NK-92 (cell line): ENCODE measurements around the gene ELL2.
"Not testable (repeated sequence)": the region's sequence is repeated elsewhere in the genome, so short reads cannot be mapped to it uniquely, and the experiment has no call there.

Experiments used
- DNase-seq: peaks from one replicate; lab custom pipeline; 2025; ENCODE audit not compliant: unreplicated experiment; lab: John Stamatoyannopoulos, UW

The ELL2 gene

DNA sequence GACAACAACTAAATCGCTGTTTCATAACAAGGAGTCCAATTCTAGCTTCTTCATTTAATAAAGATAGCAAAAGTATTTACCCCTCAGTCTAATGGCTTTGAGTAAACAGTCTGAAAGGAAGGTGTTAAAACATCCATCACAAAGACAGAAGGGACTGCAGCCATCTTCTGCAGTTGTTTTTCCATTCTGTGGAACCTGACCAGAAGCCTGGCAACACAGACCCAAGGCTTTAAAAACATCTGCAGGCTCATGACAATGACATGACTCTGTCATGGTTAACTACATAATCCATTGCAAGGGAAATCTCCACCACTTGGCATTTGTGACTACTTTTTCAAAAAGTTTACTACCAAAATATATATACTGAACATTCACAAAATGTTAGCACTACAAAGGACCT is 51.9 kb downstream of the ELL2 start:
- no peak for DNase-seq

DNA sequence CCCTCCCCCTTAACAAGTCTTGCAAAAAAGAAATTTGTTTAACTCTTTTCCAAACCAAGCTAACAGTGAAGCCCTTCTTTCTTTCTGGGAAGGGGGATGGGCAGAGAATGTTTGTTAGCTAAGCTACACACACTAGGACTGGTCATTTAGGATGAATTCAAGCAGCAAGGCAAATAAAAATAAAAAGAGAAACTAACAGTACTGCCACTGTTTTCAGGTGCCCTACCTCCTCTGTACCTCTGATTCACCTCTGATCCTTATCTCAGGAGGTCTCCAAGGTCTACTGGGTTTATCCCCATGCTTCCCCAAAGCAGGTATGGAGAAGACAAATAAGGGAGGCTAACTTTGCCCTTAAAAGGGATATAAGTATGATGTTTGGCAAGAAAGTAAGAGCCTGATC is 52.9 kb downstream of the ELL2 start:
- no peak for DNase-seq

DNA sequence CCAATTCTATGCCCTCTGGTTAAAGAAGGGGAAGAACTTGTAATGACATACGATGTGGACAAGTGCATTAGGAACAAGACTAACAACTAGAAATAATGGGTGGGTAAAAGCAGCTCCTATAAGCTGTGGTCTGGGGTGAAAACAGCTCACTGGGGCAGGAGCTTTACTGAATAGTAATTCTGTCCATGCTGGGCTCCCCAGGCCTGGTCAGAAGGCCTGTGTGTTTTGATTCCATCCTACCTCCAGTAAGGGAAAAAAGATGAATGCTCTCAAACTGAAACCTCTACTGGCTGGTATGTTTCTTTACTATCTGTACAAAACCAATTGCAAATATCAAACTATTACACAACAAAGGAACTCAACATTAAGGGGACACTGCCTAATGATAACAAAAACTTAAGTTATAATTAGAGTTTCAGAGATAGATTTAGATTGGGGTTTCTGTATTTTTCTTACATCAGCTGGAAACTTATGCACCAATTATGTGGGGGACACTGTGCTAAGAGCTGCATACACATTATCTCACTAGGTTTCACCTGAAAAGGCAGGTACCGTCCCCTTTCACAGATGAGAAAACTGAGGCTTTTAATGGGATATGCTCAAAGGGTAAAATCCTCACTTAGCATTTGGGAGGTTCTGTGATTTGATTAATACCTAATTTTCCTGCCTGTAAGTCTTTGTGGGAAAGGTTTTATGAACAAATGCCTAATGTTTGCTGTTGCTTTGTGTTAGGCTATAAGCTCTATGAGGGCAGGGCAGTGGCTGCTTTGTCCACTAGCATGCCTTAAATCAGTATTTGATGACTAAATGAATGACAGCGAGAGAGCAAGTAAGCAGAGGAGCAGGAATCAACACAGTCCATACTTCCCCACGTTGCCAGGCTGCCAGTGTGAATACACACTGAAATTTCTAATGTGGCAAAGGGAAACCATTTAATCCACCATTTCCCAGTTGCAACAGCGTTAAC is 53.6 kb downstream of the ELL2 start:
- no peak for DNase-seq

DNA sequence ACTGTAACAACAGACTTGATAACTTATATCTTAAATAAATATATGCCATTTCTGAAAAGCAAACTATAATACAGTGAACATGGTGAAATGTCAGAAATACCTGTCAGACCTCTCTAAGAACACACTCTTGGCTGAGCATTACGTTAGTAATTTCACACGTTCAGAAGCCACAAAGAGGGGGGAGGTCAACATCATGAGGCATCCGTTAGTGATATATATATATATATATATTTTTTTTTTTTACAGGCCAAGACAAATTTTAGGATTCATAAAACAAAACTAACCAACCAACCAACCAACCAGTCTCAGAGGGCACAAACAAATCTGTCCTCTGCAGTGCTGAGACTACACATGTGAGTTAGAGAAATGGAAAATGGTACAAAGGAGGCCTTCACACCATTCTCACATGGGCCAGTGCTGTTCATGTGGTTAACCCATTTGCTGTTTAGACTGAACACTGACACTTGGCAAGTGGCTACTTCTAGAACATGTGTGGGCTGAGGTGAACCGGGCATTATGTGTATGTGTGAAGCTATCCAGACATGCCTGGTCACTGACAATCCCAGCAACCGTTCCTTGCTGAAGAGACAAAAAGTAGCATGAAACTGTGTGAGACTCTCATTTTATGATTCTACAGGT is 54.5 kb downstream of the ELL2 start:
- DNase-seq, result no peak

DNA sequence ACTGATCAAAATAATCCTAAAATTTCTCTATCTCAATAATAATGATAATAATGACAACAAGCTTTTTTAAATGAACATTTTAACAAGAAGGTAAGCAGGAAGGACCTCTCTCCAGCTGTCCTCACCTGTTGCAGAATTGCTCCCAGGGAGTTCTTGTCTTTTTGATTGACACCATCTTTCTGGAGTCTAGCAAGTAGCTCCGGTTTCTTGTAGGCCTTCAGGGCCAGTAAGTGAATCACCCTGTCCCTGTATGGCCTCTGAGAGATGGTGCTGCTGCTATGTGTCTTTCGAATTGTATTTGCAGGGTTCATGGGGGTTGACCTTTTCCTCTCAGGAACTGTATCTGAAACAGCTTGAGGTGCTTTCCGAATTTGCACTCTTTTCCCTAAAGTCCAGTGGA is 55.3 kb downstream of the ELL2 start:
- not testable (repeated sequence) for DNase-seq

DNA sequence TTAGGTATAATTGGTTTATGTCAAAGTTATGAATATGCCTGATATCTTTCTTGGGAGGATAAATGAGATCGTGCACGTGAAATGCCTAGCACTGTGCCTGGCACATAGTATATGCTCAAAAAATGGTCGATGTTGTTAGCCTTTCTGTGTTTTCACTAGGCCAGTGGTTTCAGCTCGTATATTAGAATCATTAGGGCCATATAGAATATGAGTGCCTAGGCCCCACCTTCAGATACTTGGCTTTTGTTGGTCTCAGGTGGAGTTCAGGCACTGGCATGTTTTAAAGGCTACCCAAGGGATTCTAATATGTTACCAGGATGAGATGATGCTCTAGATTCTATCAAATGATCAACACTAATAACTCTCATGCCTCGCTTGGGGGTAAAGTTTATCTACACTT is 56.8 kb downstream of the ELL2 start:
- no peak for DNase-seq

DNA sequence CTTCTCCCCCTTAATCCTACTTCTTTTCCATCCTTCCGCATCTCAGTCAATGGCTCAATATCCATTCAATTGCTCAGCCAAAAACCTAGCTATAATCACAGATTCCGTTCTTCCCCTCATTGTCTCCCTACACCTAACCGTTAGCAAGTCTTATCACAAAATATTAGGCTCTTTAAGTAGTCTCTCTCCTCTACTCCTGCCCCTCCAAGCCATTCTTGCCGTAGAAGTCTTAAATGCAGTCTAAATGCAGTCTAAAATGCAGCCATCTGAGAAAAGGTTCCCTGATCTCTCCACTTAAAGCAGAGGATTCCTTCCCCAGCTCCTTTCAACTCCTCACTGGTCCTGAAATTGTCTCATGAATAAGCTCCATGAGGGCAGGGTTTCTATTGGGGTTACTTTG is 57.8 kb downstream of the ELL2 start:
- no peak for DNase-seq

DNA sequence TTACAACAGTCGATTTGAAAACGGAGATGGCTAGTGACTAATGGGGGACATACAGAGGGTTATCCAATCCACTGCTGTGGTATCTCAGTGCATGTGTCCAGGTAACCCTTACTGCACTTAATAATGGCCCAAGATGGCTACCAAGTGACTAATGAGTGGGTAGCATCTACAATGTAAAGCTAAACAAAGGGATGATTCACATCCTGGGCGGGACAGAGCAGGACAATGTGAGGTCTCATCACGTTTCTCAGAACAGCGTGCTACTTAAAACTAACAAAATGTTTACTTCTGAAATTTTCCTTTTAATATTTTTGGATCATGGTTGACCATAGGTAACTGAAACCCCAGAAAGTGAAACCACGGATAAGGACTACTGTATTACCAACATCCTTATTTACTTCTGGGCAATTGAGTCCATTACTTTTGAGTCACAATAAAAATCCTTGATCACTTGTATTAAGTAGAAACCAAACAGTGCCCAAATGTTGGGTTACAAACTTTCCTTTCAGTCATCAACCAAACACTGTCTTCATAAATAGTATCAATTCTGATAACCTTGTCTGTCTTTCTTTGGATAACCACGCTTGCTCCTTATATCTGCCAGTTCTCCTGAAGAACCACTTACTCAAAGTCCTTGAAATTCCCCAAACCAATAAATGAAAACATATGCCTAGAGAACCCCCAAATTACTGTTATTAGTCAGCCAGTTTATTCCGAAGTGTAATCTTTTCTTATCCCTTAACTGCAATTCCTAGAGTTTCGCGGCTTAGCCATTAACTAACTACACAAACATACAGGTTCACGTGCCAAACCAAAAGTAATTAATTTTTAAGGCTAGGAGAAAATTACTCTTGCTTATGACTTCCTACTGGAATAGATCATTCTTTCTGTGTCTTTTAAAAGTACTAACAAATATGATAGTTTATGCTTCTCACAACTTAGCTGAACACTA is 59.7 kb downstream of the ELL2 start:
- no peak for DNase-seq

DNA sequence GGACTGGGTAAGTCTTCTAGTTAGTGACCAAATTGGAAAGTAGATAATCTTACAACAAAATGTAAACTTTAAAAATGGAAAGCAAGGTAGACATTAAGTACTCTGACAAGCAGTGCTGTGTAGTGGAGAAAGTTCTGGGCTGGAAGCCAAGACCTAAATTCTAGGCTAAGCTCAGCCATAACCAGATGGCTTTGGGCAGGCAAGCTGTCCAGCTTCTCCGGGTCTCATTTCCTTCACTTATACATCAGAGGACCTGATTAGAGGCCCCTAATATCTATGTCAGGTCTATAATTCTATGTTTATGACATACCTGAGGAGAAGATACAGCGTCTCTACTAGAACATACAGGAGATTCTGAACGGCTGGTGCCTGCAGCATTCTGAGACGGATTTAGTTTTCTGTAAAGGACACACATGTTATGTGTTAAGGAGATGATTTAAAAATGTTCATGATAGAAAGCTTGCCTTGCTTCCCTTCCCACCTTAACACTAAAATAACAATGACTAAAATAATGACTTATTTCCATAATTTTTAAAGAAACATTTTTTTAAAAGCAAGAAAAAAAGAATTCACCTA is 61.2 kb downstream of the ELL2 start:
- no peak for DNase-seq

DNA sequence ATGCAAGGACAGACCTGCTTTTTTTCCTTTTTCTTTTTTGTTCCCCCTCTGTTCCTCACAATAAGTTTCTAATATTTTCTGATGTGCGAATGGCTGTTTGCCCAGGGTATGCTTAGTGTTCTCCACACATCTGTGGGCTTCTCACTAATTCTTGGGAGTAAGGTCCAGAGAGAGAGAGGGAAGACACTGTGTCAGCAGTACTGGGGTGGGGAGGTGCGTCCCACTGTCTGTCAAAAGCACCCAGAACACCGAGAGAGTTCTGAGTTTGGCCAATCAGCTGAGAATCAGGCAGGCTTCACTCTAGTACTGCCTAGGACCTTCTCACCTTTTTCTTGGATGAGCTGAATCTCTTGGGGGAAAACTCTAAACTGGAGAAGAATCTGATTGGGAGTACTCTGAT is 61.8 kb downstream of the ELL2 start:
- DNase-seq, result no peak

DNA sequence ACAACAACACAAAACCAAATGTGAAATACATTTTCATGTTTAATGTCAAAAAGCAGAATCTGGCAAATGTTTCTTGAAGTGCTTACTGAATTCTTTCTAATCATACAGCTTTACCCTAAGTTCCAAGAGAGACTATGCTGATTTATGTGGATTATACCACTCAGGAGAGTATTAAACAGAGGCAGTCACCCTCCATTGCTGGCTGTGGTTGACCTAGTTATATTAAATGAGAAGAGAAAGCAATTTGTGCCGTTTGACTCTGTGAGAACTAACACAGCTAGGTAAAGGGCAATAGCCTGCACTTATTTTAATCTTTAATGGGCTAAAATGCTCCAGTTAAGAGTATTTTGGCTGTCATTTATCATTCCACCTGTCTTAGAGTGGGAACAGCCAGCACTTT is 62.6 kb downstream of the ELL2 start:
- DNase-seq, result no peak

DNA sequence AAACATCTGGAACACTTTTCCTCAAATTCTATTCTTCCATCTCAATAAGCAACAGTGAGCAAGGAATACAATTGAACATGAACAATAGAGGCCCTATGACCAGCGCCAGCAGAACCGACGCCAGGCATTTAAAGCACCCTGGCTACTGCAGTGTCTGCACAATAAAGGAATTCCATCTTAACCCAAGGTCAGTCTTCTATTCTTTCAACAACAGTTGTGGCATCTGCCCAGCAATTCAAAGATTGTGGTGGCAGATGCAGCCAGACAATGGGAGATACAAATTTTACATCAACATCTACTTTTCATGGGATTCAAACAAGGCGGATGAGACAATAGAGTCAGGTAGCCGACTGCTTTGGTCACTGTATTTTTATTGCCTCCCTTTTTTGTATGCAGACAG is 65.9 kb downstream of the ELL2 start:
- DNase-seq, result no peak

DNA sequence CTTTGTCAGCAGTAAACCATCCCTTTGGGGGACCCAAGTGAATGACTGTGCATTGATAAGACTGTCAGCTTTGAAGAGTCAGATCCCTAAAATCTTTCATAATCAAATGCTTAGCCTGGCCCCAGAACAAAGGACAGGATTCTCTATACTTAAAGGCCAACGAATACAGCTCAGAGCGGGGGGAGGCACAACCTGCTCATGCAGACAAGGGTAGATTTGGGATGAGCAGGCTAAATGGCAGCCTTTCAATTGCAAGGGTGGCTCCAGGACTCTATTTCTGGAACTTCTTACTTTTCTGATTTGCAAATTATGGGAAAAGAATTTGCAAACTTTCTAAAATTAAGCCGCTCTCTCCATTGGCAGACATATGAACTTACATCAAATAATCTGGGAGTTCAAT is 66.4 kb downstream of the ELL2 start:
- no peak for DNase-seq

DNA sequence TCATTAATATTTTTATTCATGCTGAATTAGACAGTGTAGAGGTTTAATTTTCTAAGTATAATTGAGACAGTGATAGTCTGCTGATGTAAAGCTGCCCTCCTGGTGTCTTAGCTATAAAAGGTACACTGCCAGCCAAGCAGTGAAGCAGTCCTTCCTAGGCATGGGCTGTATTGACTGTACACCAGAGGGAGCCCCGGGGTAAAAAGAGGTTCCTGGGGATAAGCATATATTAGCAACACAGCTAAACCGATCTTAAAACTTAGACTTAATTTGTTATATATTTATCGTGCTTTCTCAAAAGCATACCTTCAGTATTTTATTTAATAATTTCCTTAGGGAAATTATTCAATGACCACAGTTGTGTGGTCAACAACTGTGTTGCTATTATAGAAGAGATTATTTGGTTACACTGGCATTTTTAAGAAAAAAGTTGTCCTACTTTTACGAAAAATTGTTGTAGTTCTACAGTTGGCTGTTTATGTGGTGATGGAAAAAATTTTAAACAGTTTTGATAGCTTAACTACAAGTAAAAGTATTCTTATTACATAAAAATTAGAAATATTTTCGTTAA is 68.8 kb downstream of the ELL2 start:
- DNase-seq, result no peak

DNA sequence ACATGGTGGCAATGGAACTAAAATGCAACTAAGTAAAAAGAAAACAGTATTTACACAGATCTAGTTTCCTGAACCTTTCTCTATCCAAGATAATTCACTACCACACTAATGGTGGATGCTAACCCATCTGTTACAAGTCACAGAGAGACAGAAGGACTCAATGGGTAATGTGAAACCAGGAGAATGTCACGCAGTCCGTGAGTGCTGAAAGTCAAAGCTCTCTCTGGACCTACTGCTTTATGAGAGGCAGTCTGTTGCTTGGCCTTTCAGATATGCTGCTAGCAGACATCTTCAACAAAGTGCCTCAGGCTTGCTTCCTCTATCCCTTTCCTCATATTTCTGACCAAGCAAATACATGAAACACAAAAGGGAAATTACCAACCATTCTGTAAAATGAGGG is 70.2 kb downstream of the ELL2 start:
- DNase-seq, result no peak

DNA sequence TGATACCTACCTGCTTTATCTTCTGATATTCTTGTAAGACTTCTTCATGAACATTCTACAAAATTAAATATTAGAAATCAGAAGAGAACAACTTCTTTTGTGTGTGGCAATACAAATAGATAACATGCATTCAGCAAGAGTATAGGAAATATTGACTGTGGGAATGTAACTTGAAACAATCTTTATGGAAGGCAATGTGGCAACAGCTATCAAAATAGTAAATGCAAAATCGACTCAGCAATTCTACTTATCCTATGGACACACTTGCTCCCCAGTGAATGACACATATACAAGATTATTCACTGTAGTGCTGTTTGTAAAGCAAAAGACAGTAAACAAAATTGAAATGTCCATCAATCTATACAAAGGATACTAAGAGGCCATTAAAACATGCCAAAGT is 72.6 kb downstream of the ELL2 start:
- DNase-seq, result no peak

DNA sequence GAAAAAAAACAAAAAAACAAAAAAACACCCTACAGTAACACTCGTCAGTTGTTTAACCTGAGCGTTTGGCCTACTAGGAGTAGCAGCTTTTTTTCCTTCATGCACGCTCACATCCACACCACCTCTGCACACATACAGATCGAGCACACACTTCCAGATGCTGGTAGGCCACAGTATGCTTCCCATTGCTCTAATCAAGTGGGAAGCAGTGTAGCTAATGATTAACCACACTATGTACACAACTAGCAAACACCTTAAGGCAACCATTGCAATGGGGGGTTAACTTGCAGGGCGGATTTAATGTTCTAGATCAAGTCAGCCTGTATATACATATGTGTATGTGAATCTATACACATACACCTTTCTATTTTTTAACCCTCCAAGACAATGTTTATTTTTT is 73.7 kb downstream of the ELL2 start:
- no peak for DNase-seq

DNA sequence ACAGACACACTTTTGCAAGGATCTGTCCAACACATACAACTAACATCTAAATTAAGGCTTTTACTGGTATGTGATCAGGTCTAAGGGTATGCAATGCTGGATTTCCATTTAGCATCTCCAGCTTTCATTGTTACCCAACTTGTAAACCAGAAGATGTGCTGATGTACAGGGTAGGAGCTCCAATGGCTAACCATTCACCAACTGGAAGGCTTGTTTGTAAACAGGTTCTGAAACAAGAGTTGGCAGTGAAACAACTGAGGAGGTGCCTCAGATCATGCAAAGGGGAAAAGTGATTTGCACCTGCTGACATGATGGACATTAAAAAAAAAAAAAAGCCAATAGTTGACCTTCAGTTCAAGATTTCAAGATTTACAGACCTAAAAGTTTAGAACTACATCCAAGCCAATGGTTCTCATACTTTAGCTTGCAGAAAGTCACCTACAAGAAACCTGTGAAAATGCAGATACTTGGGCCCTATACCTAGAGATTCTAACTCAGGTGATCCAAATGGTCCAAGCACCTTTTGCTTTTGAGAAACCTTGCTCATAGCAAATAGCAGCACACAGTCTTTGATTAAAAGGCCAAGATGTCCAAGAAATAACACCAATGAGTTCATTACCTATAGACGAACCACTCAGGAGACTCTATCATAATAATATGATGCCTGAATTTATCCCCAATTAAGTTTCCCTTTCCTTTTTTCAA is 75.2 kb downstream of the ELL2 start:
- DNase-seq, result no peak

DNA sequence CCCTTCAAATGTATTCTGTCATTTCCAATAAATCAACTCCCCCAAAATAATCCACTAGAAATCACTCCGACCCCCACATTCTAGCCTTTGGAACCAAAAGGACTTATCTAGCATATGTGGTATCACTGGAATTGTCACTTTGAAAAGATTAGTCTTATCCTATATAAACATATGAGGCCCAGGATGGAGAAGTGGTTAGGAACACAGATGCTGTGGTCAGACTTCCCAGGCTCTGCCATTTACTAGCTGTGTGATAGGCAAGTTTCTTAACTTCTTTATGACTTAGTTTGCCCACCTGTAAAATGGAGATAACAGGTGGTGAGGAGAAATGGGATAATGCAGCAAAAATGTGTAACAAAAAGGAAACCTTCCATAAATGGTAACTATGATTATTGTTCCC is 77.1 kb downstream of the ELL2 start:
- DNase-seq, result no peak

DNA sequence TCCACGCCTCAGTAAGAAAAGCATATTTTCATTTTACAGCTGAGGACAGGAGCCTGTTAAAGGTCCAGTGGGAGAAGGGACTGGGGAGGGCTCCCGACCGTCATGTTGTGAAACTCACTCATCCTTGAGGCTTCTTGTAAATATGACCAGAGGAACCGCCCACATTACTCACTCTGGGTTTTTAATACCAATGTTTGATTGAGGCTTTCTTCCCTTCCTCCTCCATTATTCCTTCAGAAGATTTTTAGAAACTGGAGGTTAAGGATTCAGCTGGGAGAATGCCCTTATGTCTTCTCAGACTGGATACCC is 77.7 kb downstream of the ELL2 start:
- no peak for DNase-seq
